MM.1S (cell line): ENCODE measurements around the gene COL21A1.

Experiments
- DNase-seq: peaks from one replicate; pipeline ENCODE4 v3.0.0-alpha.2; 2015
- H2AFZ ChIP-seq: fragments of 300-600 bp; sonication (generic); 2 replicates; pipeline ENCODE4 v1.6.0; 2016; ENCODE audit warnings: antibody characterized with exemption, low read length
- H3F3A ChIP-seq: fragments of 300-600 bp; sonication (generic); 2 replicates; pipeline ENCODE4 v1.6.1; 2016; ENCODE audit warnings: mild to moderate bottlenecking, antibody characterized with exemption, low read length, moderate library complexity, mixed read lengths; ENCODE audit not compliant: insufficient read depth
- H3K27ac ChIP-seq: fragments of 300-600 bp; sonication (generic); 2 replicates; pipeline ENCODE4 v1.5.1; 2016; ENCODE audit warnings: mild to moderate bottlenecking, low read length
- H3K27me3 ChIP-seq: fragments of 300-600 bp; sonication (generic); replicated peaks from 2 replicates; pipeline ENCODE4 v1.6.0; 2016; ENCODE audit warnings: low read length; ENCODE audit not compliant: insufficient read depth
- H3K36me3 ChIP-seq: fragments of 300-600 bp; sonication (generic); replicated peaks from 2 replicates; pipeline ENCODE4 v1.6.1; 2016; ENCODE audit warnings: mild to moderate bottlenecking, low read length, mixed read lengths; ENCODE audit not compliant: insufficient read depth
- H3K4me1 ChIP-seq: fragments of 300-600 bp; sonication (generic); 2 replicates; pipeline ENCODE4 v1.6.1; 2016; ENCODE audit warnings: low read length, mixed read lengths
- H3K4me2 ChIP-seq: fragments of 300-600 bp; sonication (generic); 2 replicates; pipeline ENCODE4 v1.6.0; 2016; ENCODE audit warnings: low read depth, low read length
- H3K4me3 ChIP-seq: fragments of 300-600 bp; sonication (generic); 2 replicates; pipeline ENCODE4 v1.5.1; 2016; ENCODE audit warnings: low read length, mixed read lengths
- H3K79me2 ChIP-seq: fragments of 300-600 bp; sonication (generic); 2 replicates; pipeline ENCODE4 v1.6.1; 2016; ENCODE audit warnings: mixed run types, low read length, mixed read lengths
- H3K9ac ChIP-seq: fragments of 300-600 bp; sonication (generic); 2 replicates; pipeline ENCODE4 v1.6.1; 2016; ENCODE audit warnings: low read length, mixed read lengths
- H3K9me2 ChIP-seq: fragments of 300-600 bp; sonication (generic); replicated peaks from 2 replicates; pipeline ENCODE4 v1.6.1; 2016; ENCODE audit warnings: mild to moderate bottlenecking, low read length, mixed read lengths; ENCODE audit not compliant: insufficient read depth
- H3K9me3 ChIP-seq: fragments of 300-600 bp; sonication (generic); replicated peaks from 2 replicates; pipeline ENCODE4 v1.6.1; 2016; ENCODE audit warnings: mild to moderate bottlenecking, low read length, mixed read lengths; ENCODE audit not compliant: insufficient read depth
- H4K20me1 ChIP-seq: fragments of 300-600 bp; sonication (generic); 2 replicates; pipeline ENCODE4 v1.6.1; 2016; ENCODE audit warnings: mild to moderate bottlenecking, low read length, moderate library complexity, mixed read lengths; ENCODE audit not compliant: insufficient read depth
- EZH2 ChIP-seq: fragments of 300-600 bp; sonication (generic); optimal IDR thresholded peaks from 2 replicates; pipeline ENCODE3; 2017; ENCODE audit warnings: low read depth, mild to moderate bottlenecking, antibody characterized with exemption, low read length, mixed read lengths
- EZH2phosphoT487 ChIP-seq: fragments of 300-600 bp; sonication (generic); IDR thresholded peaks from 2 replicates; pipeline ENCODE4 v1.6.1; 2018; ENCODE audit warnings: antibody characterized with exemption, low read length
- TF ChIP-seq, protein P1 (sequence below): fragments of 300-600 bp; sonication (generic); IDR thresholded peaks from 2 replicates; pipeline ENCODE4 v1.5.1; 2016; ENCODE audit warnings: antibody characterized with exemption, low read length, mixed read lengths

Gene COL21A1

DNA sequence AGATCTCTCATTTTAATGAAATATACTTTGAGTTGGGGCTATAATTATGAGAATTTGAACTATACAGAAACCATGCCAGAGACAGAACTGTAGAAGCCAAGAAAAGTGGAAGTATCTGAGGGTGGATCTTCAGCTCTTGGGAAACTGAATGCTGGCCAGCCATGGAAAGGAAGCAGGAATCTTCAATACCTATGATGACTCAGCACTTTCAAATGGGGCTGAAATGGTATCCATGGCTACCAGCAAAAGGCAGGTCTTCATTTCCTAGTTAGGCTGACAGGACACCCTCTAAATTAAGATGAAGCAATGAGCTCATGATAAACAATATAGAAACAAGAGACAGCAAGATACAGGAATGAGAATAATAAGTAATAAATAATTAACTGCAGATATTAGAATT is 171.3 kb downstream of the COL21A1 start:
- Histone ChIP-seq H3K9ac (no peak overlapping the region), H3K36me3 (no peaks in the 10 kb centered on the region), H3F3A (no peaks in the 10 kb centered on the region; the same call in 1 of the 2 replicates), H3K4me3 (no peak overlapping the region), H2AFZ (no peak overlapping the region), H3K27me3 (no peaks in the 10 kb centered on the region), H4K20me1 (no peaks in the 10 kb centered on the region), H3K9me2 (no peaks in the 10 kb centered on the region), H3K27ac (no peak overlapping the region), H3K4me2 (no peak overlapping the region), H3K9me3 (no peaks in the 10 kb centered on the region), H3K4me1 (peaks cover 12% of the 10 kb centered on the region), H3K79me2 (no peaks in the 10 kb centered on the region)
- TF ChIP-seq EZH2, result no peak
- no peak for TF ChIP-seq EZH2phosphoT487
- TF ChIP-seq, protein P1, sequence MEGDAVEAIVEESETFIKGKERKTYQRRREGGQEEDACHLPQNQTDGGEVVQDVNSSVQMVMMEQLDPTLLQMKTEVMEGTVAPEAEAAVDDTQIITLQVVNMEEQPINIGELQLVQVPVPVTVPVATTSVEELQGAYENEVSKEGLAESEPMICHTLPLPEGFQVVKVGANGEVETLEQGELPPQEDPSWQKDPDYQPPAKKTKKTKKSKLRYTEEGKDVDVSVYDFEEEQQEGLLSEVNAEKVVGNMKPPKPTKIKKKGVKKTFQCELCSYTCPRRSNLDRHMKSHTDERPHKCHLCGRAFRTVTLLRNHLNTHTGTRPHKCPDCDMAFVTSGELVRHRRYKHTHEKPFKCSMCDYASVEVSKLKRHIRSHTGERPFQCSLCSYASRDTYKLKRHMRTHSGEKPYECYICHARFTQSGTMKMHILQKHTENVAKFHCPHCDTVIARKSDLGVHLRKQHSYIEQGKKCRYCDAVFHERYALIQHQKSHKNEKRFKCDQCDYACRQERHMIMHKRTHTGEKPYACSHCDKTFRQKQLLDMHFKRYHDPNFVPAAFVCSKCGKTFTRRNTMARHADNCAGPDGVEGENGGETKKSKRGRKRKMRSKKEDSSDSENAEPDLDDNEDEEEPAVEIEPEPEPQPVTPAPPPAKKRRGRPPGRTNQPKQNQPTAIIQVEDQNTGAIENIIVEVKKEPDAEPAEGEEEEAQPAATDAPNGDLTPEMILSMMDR, result no peak
- DNase-seq, result no peak

DNA sequence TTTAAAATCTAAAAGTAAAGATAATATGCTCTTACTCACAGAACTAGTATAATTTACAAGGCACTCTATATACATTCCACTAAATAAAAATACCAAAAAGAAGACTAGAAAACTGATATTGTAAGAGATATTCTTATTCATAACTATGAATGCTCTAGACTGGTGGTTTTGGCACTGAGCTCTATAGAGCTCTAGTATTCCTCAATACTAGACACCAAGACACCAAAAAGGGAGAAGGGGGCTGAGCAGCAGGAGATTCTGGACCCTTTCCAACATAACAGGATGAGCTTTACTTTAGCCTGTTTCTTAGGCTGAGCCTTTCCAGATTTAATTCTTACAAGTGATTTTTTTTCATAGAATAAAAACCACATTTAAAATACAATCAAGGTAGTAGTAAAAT is 173.6 kb downstream of the COL21A1 start:
- peak overlapping the region; percentile 33; the same call in 1 of the 2 replicates for H3K4me2 ChIP-seq
- DNase-seq, result no peak
- no peak overlapping the region for H3K9ac ChIP-seq
- H3K36me3 ChIP-seq, result no peaks in the 10 kb centered on the region
- no peaks in the 10 kb centered on the region for H3K79me2 ChIP-seq
- no peak overlapping the region for H2AFZ ChIP-seq
- no peaks in the 10 kb centered on the region for H4K20me1 ChIP-seq
- no peaks in the 10 kb centered on the region for H3K9me2 ChIP-seq
- no peaks in the 10 kb centered on the region; the same call in 1 of the 2 replicates for H3F3A ChIP-seq
- H3K4me3 ChIP-seq, result no peak overlapping the region
- TF ChIP-seq EZH2phosphoT487, result no peak
- TF ChIP-seq, protein P1, result no peak
- TF ChIP-seq EZH2, result no peak
- H3K9me3 ChIP-seq, result no peaks in the 10 kb centered on the region
- H3K4me1 ChIP-seq, result peaks cover 17% of the 10 kb centered on the region
- no peak overlapping the region for H3K27ac ChIP-seq
- no peaks in the 10 kb centered on the region for H3K27me3 ChIP-seq

DNA sequence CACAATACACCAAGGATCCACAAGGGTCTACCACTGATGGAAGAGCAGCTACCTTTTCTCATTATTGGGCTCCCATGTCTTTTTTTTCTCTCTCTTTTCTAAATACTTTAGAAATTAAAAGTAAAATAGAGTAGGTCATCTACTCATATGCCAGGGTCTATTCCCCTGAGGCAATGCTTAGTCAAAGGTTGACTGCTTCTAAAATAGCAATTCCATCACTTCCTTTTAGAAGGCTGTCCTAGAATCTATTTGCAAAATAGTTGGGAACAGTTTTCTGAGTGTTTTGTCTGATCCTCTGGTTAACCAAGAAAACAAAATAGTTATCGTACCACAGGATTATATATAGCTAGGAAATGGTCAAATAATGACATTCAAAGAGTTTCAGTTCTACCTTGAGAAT is 174.1 kb downstream of the COL21A1 start:
- Histone ChIP-seq H2AFZ (no peak overlapping the region), H3K4me2 (peak overlapping the region; percentile 33; the same call in 1 of the 2 replicates)
- TF ChIP-seq EZH2 (no peak), EZH2phosphoT487 (no peak)
- TF ChIP-seq, protein P1, result no peak

More for the DNA sequence above, 174.1 kb downstream of the COL21A1 start:
- H3K9ac ChIP-seq, result no peak overlapping the region
- H3K9me3 ChIP-seq, result no peaks in the 10 kb centered on the region
- no peak overlapping the region for H3K27ac ChIP-seq
- H3K36me3 ChIP-seq, result no peaks in the 10 kb centered on the region
- no peaks in the 10 kb centered on the region for H4K20me1 ChIP-seq
- H3K79me2 ChIP-seq, result no peaks in the 10 kb centered on the region
- DNase-seq, result no peak
- H3K9me2 ChIP-seq, result no peaks in the 10 kb centered on the region
- peaks cover 17% of the 10 kb centered on the region for H3K4me1 ChIP-seq
- no peaks in the 10 kb centered on the region; the same call in 1 of the 2 replicates for H3F3A ChIP-seq
- H3K4me3 ChIP-seq, result no peak overlapping the region
- no peaks in the 10 kb centered on the region for H3K27me3 ChIP-seq
